ENCODE data around the gene PRDX5.
"Not testable (repeated sequence)": the region's sequence is repeated elsewhere in the genome, so short reads cannot be mapped to it uniquely, and the experiment has no call there.

PRDX5 gene

DNA sequence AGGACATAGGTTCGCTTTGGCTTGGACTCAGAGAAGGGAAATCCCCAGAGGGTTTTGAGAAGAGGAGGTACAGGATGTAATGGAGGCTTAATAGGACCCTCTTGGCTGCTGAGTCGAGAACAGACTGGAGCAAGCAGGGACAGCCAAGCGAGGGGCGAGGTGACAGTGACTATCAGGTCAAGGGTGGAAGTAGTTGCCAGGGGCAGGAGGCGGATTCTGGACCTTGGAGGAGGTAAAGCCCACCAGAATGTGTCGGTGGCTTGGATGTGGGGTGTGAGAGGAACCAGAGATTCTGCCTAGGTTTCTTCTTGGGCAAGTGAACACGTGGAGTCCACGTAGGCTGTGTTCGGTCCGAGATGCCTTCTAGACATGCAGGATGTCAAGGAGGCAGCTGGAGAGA is 5.0 kb upstream of the PRDX5 start:
- no peak overlapping the region for H3K4me3 ChIP-seq (replicated peaks; ENCODE audit: low read depth, low read length)
- no peak for DNase-seq (ENCODE audit: low read depth)
- TF ChIP-seq, protein P1, sequence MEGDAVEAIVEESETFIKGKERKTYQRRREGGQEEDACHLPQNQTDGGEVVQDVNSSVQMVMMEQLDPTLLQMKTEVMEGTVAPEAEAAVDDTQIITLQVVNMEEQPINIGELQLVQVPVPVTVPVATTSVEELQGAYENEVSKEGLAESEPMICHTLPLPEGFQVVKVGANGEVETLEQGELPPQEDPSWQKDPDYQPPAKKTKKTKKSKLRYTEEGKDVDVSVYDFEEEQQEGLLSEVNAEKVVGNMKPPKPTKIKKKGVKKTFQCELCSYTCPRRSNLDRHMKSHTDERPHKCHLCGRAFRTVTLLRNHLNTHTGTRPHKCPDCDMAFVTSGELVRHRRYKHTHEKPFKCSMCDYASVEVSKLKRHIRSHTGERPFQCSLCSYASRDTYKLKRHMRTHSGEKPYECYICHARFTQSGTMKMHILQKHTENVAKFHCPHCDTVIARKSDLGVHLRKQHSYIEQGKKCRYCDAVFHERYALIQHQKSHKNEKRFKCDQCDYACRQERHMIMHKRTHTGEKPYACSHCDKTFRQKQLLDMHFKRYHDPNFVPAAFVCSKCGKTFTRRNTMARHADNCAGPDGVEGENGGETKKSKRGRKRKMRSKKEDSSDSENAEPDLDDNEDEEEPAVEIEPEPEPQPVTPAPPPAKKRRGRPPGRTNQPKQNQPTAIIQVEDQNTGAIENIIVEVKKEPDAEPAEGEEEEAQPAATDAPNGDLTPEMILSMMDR (IDR thresholded peaks at IDR 0.05; ENCODE audit: low read length, missing control alignments), result no peak

DNA sequence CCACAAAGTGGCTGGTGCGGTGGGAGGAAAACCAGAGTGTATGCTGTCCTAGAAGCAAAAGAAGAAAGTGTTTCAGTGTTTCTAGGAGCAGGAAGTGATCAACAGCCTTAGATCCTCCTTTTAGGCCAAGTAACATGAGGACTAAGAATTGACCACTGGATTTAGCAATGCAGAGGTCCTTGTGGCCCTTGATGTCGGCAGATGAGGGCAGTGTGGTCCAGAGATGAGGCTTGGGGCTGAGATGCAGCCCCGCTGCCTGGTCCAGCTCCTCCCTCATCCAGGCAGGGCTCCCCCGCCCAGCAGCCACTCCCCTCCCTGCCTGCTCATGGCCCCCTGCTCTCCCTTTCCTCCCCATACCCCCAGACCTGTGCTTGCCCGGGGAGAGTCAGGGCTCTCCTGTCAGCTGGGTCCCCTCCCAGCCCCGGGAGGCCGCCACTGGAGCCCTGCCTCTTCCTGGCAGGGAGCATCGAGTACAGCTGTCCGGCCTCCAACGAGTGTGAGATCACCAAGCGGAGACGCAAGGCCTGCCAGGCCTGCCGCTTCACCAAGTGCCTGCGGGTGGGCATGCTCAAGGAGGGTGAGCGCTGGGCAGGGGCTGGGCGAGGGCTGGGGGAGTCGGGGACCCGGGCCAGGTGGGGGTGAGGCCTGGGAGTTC is 4.3 kb upstream of the PRDX5 start:
- peak; percentile 32 for DNase-seq (ENCODE audit: low read depth)
- TF ChIP-seq, protein P1 (IDR thresholded peaks at IDR 0.05; ENCODE audit: low read length, missing control alignments), result no peak
- H3K4me3 ChIP-seq (replicated peaks; ENCODE audit: low read depth, low read length), result no peak overlapping the region

DNA sequence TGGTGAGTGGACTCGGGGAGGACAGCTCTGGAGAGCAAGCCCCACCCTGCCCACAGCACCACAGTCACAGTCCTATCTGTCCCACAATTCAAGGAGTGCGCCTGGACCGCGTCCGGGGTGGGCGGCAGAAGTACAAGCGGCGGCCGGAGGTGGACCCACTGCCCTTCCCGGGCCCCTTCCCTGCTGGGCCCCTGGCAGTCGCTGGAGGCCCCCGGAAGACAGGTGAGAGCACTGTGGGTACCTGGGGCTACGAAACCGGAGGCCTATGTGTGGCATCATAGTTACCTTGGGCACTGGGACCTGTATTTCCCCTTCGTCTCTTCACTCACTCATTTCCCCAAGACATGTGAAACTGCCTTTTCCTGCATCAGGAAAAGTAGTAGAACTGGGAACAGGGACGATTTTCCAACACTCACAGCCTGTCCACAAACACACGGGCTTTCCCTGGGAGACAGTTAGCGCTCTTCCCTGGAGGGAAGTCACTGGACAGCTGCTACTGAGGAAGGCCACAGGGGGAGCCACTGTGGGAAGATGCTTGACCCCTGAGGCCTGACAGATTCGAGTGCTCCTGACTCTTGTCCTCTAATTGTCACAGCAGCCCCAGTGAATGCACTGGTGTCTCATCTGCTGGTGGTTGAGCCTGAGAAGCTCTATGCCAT is 3.6 kb upstream of the PRDX5 start:
- TF ChIP-seq, protein P1 (IDR thresholded peaks at IDR 0.05; ENCODE audit: low read length, missing control alignments), result no peak
- no peak for DNase-seq (ENCODE audit: low read depth)
- H3K4me3 ChIP-seq (replicated peaks; ENCODE audit: low read depth, low read length), result no peak overlapping the region

DNA sequence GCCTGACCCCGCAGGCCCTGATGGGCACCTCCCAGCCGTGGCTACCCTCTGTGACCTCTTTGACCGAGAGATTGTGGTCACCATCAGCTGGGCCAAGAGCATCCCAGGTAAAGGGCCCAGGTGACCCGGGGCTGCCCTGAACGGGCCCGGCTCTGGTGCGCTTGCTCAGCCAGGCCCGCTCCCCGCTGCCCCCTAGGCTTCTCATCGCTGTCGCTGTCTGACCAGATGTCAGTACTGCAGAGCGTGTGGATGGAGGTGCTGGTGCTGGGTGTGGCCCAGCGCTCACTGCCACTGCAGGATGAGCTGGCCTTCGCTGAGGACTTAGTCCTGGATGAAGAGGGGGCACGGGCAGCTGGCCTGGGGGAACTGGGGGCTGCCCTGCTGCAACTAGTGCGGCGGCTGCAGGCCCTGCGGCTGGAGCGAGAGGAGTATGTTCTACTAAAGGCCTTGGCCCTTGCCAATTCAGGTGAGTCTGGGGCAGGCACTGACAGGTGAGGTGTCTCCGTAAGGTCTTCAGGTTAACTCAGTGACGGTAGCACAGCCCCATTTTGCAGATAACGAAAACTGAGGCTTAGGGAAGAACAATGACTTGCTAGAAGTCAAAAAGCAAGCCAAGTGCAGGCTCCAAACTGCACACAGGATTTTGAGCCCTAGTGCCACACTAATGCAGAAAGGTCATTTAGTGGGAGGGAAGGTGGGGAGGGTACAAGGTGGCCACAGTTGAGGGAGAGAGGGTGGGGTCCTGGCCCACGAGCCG is 2.9 kb upstream of the PRDX5 start:
- H3K4me3 ChIP-seq (replicated peaks; ENCODE audit: low read depth, low read length), result no peak overlapping the region
- DNase-seq (ENCODE audit: low read depth), result no peak
- TF ChIP-seq, protein P1 (IDR thresholded peaks at IDR 0.05; ENCODE audit: low read length, missing control alignments), result no peak

DNA sequence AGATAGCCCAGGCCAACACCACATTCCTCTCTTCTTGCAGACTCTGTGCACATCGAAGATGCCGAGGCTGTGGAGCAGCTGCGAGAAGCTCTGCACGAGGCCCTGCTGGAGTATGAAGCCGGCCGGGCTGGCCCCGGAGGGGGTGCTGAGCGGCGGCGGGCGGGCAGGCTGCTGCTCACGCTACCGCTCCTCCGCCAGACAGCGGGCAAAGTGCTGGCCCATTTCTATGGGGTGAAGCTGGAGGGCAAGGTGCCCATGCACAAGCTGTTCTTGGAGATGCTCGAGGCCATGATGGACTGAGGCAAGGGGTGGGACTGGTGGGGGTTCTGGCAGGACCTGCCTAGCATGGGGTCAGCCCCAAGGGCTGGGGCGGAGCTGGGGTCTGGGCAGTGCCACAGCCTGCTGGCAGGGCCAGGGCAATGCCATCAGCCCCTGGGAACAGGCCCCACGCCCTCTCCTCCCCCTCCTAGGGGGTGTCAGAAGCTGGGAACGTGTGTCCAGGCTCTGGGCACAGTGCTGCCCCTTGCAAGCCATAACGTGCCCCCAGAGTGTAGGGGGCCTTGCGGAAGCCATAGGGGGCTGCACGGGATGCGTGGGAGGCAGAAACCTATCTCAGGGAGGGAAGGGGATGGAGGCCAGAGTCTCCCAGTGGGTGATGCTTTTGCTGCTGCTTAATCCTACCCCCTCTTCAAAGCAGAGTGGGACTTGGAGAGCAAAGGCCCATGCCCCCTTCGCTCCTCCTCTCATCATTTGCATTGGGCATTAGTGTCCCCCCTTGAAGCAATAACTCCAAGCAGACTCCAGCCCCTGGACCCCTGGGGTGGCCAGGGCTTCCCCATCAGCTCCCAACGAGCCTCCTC is 2.0 kb upstream of the PRDX5 start:
- DNase-seq (ENCODE audit: low read depth); H3K4me3 ChIP-seq (replicated peaks; ENCODE audit: low read depth, low read length): not testable (repeated sequence)

DNA sequence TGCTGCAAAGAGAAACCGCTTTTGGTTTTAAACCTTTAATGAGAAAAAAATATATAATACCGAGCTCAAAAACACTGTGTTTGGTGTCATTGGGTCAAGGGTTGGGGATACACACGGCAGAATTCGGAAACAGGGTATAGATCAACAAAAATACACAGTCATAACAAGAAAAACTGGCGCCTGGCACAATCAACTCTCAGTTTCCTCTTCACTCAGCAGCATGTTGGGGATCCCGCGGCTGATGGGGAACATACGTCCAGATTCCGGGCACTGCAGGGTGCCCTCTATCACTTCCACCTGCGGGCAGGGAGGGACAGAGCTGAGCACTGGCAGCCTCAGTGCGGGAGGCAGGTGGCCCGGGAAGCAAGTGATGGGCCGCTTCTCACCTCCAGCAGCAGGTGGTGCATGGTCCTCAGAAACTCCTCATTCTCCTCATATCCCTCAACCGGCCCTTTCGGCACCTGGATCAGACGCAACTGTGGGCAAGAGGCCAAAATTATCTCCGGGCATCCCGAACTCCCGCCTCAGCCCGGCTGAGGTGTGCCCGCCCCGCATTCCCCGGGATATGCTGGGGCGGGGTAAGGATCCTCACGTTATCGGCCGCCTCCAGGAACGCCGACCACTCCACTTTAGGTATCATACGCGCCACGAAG is 1.1 kb upstream of the PRDX5 start:
- TF ChIP-seq, protein P1 (IDR thresholded peaks at IDR 0.05; ENCODE audit: low read length, missing control alignments), result no peak
- no peak for DNase-seq (ENCODE audit: low read depth)
- peak overlapping the region; percentile 69 for H3K4me3 ChIP-seq (replicated peaks; ENCODE audit: low read depth, low read length)

Measured in fibroblast of pulmonary artery (primary cell).